Measurements from ENCODE around the gene NXPE2. TPM values are rescaled to one million over a fixed set of nuclear protein-coding genes. Genes with fewer than 3 reads are reported as not detected.

NXPE2 gene
- total RNA-seq, 1 experiment from 2014 or later = not detected

DNA sequence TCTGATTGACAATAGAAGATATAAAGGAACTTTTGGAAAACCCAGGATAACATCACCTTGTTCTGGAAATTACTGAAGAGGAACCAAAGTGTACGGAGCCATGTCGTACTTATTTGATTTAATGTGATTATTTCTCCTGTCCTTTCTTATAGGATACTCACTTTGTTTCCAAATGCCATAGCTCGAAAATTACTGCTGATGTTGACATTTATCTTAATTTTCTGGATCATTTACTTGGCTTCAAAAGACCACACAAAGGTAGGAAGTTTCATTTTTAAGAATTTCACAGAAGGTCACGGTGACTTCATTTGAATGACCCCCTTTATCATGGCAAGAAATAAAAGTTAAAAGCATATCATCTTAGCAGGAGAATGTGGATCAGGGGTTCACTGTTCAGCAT lies 1.2 kb downstream of the NXPE2 start:
- Histone ChIP-seq H3K4me3 (ENCODE audit: low read depth, low read length, poor library complexity, severe bottlenecking) (no peak overlapping the region), H3K27ac (ENCODE audit: low read depth, low read length, poor library complexity, severe bottlenecking) (no peak overlapping the region), H3K36me3 (ENCODE audit: insufficient read depth, low read length, poor library complexity, severe bottlenecking) (no peaks in the 10 kb centered on the region), H3K4me1 (ENCODE audit: insufficient read depth, low read length, poor library complexity, severe bottlenecking) (no peaks in the 10 kb centered on the region), H3K9me3 (ENCODE audit: low read depth, low read length, poor library complexity, severe bottlenecking) (peaks cover 17% of the 10 kb centered on the region), H3K27me3 (replicated peaks; ENCODE audit: insufficient read depth, low read depth, low read length, poor library complexity) (no peaks in the 10 kb centered on the region)
- TF ChIP-seq, protein P1, sequence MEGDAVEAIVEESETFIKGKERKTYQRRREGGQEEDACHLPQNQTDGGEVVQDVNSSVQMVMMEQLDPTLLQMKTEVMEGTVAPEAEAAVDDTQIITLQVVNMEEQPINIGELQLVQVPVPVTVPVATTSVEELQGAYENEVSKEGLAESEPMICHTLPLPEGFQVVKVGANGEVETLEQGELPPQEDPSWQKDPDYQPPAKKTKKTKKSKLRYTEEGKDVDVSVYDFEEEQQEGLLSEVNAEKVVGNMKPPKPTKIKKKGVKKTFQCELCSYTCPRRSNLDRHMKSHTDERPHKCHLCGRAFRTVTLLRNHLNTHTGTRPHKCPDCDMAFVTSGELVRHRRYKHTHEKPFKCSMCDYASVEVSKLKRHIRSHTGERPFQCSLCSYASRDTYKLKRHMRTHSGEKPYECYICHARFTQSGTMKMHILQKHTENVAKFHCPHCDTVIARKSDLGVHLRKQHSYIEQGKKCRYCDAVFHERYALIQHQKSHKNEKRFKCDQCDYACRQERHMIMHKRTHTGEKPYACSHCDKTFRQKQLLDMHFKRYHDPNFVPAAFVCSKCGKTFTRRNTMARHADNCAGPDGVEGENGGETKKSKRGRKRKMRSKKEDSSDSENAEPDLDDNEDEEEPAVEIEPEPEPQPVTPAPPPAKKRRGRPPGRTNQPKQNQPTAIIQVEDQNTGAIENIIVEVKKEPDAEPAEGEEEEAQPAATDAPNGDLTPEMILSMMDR (conservative IDR thresholded peaks at IDR 0.05; ENCODE audit: low read depth, low read length) = no peak
- TF ChIP-seq EZH2 (IDR thresholded peaks at IDR 0.05; ENCODE audit: borderline replicate concordance, low read depth, low read length, poor library complexity, severe bottlenecking) = no peak
- POLR2A ChIA-PET (ENCODE audit: low non-redundant PET) = no interaction called here
- DNase-seq (ENCODE audit: low spot score) = no peak
- no TSS peak for BruUV-seq (replicated peaks)
- intact Hi-C loops (cut with micrococcal nuclease; ENCODE audit: unreplicated experiment) = no loop called here
- CTCF ChIA-PET = no interaction called here

GRCh38 chr11:114683007-114683406 lies 4.7 kb downstream of the NXPE2 start:
- H3K4me1 ChIP-seq (ENCODE audit: insufficient read depth, low read length, poor library complexity, severe bottlenecking) = no peaks in the 10 kb centered on the region
- CTCF ChIA-PET = no interaction called here
- no peak for TF ChIP-seq EZH2 (IDR thresholded peaks at IDR 0.05; ENCODE audit: borderline replicate concordance, low read depth, low read length, poor library complexity, severe bottlenecking)
- intact Hi-C loops (cut with micrococcal nuclease; ENCODE audit: unreplicated experiment) = no loop called here
- no peak overlapping the region for H3K4me3 ChIP-seq (ENCODE audit: low read depth, low read length, poor library complexity, severe bottlenecking)
- no TSS peak for BruUV-seq (replicated peaks)
- no peaks in the 10 kb centered on the region for H3K27me3 ChIP-seq (replicated peaks; ENCODE audit: insufficient read depth, low read depth, low read length, poor library complexity)
- H3K9me3 ChIP-seq (ENCODE audit: low read depth, low read length, poor library complexity, severe bottlenecking) = peaks cover 17% of the 10 kb centered on the region
- DNase-seq (ENCODE audit: low spot score) = no peak
- no peaks in the 10 kb centered on the region for H3K36me3 ChIP-seq (ENCODE audit: insufficient read depth, low read length, poor library complexity, severe bottlenecking)
- POLR2A ChIA-PET (ENCODE audit: low non-redundant PET) = no interaction called here
- no peak overlapping the region for H3K27ac ChIP-seq (ENCODE audit: low read depth, low read length, poor library complexity, severe bottlenecking)

DNA sequence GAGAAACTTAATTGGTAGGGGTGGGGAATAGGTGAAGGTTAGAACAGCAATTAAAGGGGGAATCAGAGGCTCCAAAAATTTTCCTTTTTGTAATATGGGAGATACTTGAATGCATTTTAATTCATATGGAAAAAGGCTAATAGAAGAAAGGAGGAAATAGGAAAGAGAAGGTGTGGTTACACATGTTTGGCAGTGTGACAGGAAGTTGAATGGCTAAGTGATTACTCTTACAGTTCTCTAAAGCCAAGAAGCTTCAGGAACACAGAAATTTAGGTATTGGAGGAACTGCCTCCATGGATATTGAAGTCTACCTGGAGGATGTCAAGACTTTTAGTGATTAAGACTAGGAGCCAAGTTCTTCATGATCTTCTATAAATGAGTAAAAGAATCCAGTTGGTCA lies 6.3 kb downstream of the NXPE2 start:
- ChIA-PET POLR2A (ENCODE audit: low non-redundant PET) (no interaction called here), CTCF (no interaction called here)
- Histone ChIP-seq H3K4me1 (ENCODE audit: insufficient read depth, low read length, poor library complexity, severe bottlenecking) (no peaks in the 10 kb centered on the region), H3K4me3 (ENCODE audit: low read depth, low read length, poor library complexity, severe bottlenecking) (no peak overlapping the region), H3K36me3 (ENCODE audit: insufficient read depth, low read length, poor library complexity, severe bottlenecking) (no peaks in the 10 kb centered on the region), H3K27me3 (replicated peaks; ENCODE audit: insufficient read depth, low read depth, low read length, poor library complexity) (no peaks in the 10 kb centered on the region), H3K27ac (ENCODE audit: low read depth, low read length, poor library complexity, severe bottlenecking) (no peak overlapping the region), H3K9me3 (ENCODE audit: low read depth, low read length, poor library complexity, severe bottlenecking) (peaks cover 17% of the 10 kb centered on the region)
- no peak for TF ChIP-seq EZH2 (IDR thresholded peaks at IDR 0.05; ENCODE audit: borderline replicate concordance, low read depth, low read length, poor library complexity, severe bottlenecking)
- TF ChIP-seq, protein P1 (conservative IDR thresholded peaks at IDR 0.05; ENCODE audit: low read depth, low read length) = no peak
- BruUV-seq (replicated peaks) = no TSS peak
- no peak for DNase-seq (ENCODE audit: low spot score)
- intact Hi-C loops (cut with micrococcal nuclease; ENCODE audit: unreplicated experiment) = no loop called here

- Histone ChIP-seq H3K27ac (ENCODE audit: low read depth, low read length, poor library complexity, severe bottlenecking) (no peak overlapping the region), H3K9me3 (ENCODE audit: low read depth, low read length, poor library complexity, severe bottlenecking) (peaks cover 17% of the 10 kb centered on the region), H3K4me1 (ENCODE audit: insufficient read depth, low read length, poor library complexity, severe bottlenecking) (no peaks in the 10 kb centered on the region), H3K36me3 (ENCODE audit: insufficient read depth, low read length, poor library complexity, severe bottlenecking) (no peaks in the 10 kb centered on the region), H3K27me3 (replicated peaks; ENCODE audit: insufficient read depth, low read depth, low read length, poor library complexity) (no peaks in the 10 kb centered on the region), H3K4me3 (ENCODE audit: low read depth, low read length, poor library complexity, severe bottlenecking) (no peak overlapping the region)
- no TSS peak for BruUV-seq (replicated peaks)
- POLR2A ChIA-PET (ENCODE audit: low non-redundant PET) = no interaction called here
- no peak for DNase-seq (ENCODE audit: low spot score)
- intact Hi-C loops (cut with micrococcal nuclease; ENCODE audit: unreplicated experiment) = no loop called here
- no peak for TF ChIP-seq EZH2 (IDR thresholded peaks at IDR 0.05; ENCODE audit: borderline replicate concordance, low read depth, low read length, poor library complexity, severe bottlenecking)
- TF ChIP-seq, protein P1 (conservative IDR thresholded peaks at IDR 0.05; ENCODE audit: low read depth, low read length) = no peak
- CTCF ChIA-PET = no interaction called here
Observed at GRCh38 chr11:114685097-114685496, 6.8 kb downstream of the NXPE2 start.
